ES-I3 (cell line): Measurements from ENCODE around the gene PSMB9.

Experiments
- H3K36me3 ChIP-seq: 2 replicates; pipeline ENCODE4 v1.6.1; 2013; ENCODE audit warnings: mild to moderate bottlenecking, low read length, control low read depth, moderate library complexity; ENCODE audit not compliant: insufficient read depth
- H3K4me1 ChIP-seq: 2 replicates; pipeline ENCODE4 v1.6.1; 2013; ENCODE audit warnings: mild to moderate bottlenecking, control low read depth, low read length; ENCODE audit not compliant: insufficient read depth
- H3K9ac ChIP-seq: 2 replicates; pipeline ENCODE4 v1.6.1; 2013; ENCODE audit warnings: low read depth, mild to moderate bottlenecking, low read length, moderate library complexity
- H3K9me3 ChIP-seq: 2 replicates; pipeline ENCODE4 v1.6.1; 2013; ENCODE audit warnings: mild to moderate bottlenecking, low read length, moderate library complexity; ENCODE audit not compliant: control insufficient read depth, insufficient read depth

Gene PSMB9

GRCh38 chr6:32845384-32845884, 8.6 kb upstream of the PSMB9 start:
- H3K36me3 ChIP-seq = no peaks in the 10 kb centered on the region
- no peaks in the 10 kb centered on the region for H3K4me1 ChIP-seq
- H3K9me3 ChIP-seq = no peaks in the 10 kb centered on the region
- no peak overlapping the region for H3K9ac ChIP-seq

- Histone ChIP-seq H3K9ac (no peak overlapping the region), H3K9me3 (no peaks in the 10 kb centered on the region), H3K36me3 (no peaks in the 10 kb centered on the region), H3K4me1 (no peaks in the 10 kb centered on the region)
Measured at GRCh38 chr6:32847004-32847403, 7.0 kb upstream of the PSMB9 start.

- H3K9me3 ChIP-seq = no peaks in the 10 kb centered on the region
- H3K4me1 ChIP-seq = no peaks in the 10 kb centered on the region
- H3K9ac ChIP-seq = no peak overlapping the region
- H3K36me3 ChIP-seq = no peaks in the 10 kb centered on the region
Measured at GRCh38 chr6:32847795-32848194, 6.2 kb upstream of the PSMB9 start.

- no peaks in the 10 kb centered on the region for H3K9me3 ChIP-seq
- no peaks in the 10 kb centered on the region for H3K4me1 ChIP-seq
- H3K9ac ChIP-seq = no peak overlapping the region
- no peaks in the 10 kb centered on the region for H3K36me3 ChIP-seq
Measured at GRCh38 chr6:32849126-32849525, 4.9 kb upstream of the PSMB9 start.

GRCh38 chr6:32851025-32851424, 3.0 kb upstream of the PSMB9 start:
- Histone ChIP-seq H3K9me3 (no peaks in the 10 kb centered on the region), H3K9ac (no peak overlapping the region), H3K4me1 (no peaks in the 10 kb centered on the region), H3K36me3 (no peaks in the 10 kb centered on the region)

GRCh38 chr6:32852018-32852843, 1.8 kb upstream of the PSMB9 start:
- no peaks in the 10 kb centered on the region for H3K4me1 ChIP-seq
- H3K9ac ChIP-seq = peak overlapping the region; percentile 62; the same call in 1 of the 2 replicates
- H3K36me3 ChIP-seq = no peaks in the 10 kb centered on the region
- H3K9me3 ChIP-seq = no peaks in the 10 kb centered on the region

GRCh38 chr6:32852844-32853540, 1.0 kb upstream of the PSMB9 start:
- no peaks in the 10 kb centered on the region for H3K4me1 ChIP-seq

GRCh38 chr6:32854376-32855178, 585 bp downstream of the PSMB9 start:
- Histone ChIP-seq H3K9ac (peak overlapping the region; percentile 62; the same call in 1 of the 2 replicates), H3K4me1 (no peaks in the 10 kb centered on the region), H3K36me3 (no peaks in the 10 kb centered on the region), H3K9me3 (no peaks in the 10 kb centered on the region)

More at GRCh38 chr6:32852844-32853540, 1.0 kb upstream of the PSMB9 start:
- peak overlapping the region; percentile 62 for H3K9ac ChIP-seq
- no peaks in the 10 kb centered on the region for H3K9me3 ChIP-seq
- no peaks in the 10 kb centered on the region for H3K36me3 ChIP-seq

GRCh38 chr6:32855467-32856174, 1.6 kb downstream of the PSMB9 start:
- Histone ChIP-seq H3K9ac (no peak overlapping the region), H3K9me3 (no peaks in the 10 kb centered on the region), H3K36me3 (no peaks in the 10 kb centered on the region), H3K4me1 (peaks cover 2% of the 10 kb centered on the region; the same call in 1 of the 2 replicates)

- H3K36me3 ChIP-seq = no peaks in the 10 kb centered on the region
- no peak overlapping the region for H3K9ac ChIP-seq
- H3K4me1 ChIP-seq = peaks cover 6% of the 10 kb centered on the region; the same call in 1 of the 2 replicates
- no peaks in the 10 kb centered on the region for H3K9me3 ChIP-seq
Measured at GRCh38 chr6:32857156-32857891, 3.3 kb downstream of the PSMB9 start.

- Histone ChIP-seq H3K4me1 (peaks cover 6% of the 10 kb centered on the region; the same call in 1 of the 2 replicates), H3K9ac (no peak overlapping the region), H3K36me3 (no peaks in the 10 kb centered on the region), H3K9me3 (no peaks in the 10 kb centered on the region)
Measured at GRCh38 chr6:32858194-32858593, 4.2 kb downstream of the PSMB9 start.

- Histone ChIP-seq H3K9ac (no peak overlapping the region), H3K36me3 (no peaks in the 10 kb centered on the region), H3K9me3 (no peaks in the 10 kb centered on the region), H3K4me1 (peaks cover 6% of the 10 kb centered on the region; the same call in 1 of the 2 replicates)
Measured at GRCh38 chr6:32860674-32861073, 6.7 kb downstream of the PSMB9 start.

GRCh38 chr6:32862725-32863124, 8.7 kb downstream of the PSMB9 start:
- Histone ChIP-seq H3K36me3 (no peaks in the 10 kb centered on the region), H3K9me3 (no peaks in the 10 kb centered on the region), H3K4me1 (peaks cover 6% of the 10 kb centered on the region; the same call in 1 of the 2 replicates), H3K9ac (no peak overlapping the region)
